HUES48 (cell line): Measurements from ENCODE around the gene CGB7.

Experiments
- H3K27ac ChIP-seq: one replicate; pipeline ENCODE4 v1.7.0; 2013; ENCODE audit warnings: low read depth, low read length, inconsistent platforms
- H3K27me3 ChIP-seq: 2 replicates; pipeline ENCODE4 v1.6.1; 2013; ENCODE audit warnings: mild to moderate bottlenecking, low read length; ENCODE audit not compliant: control insufficient read depth, insufficient read depth
- H3K36me3 ChIP-seq: 2 replicates; pipeline ENCODE4 v1.6.1; 2013; ENCODE audit warnings: low read length; ENCODE audit not compliant: control insufficient read depth, insufficient read depth
- H3K4me1 ChIP-seq: 2 replicates; pipeline ENCODE4 v1.6.1; 2013; ENCODE audit warnings: mild to moderate bottlenecking, low read length; ENCODE audit not compliant: control insufficient read depth, insufficient read depth
- H3K4me3 ChIP-seq: 2 replicates; pipeline ENCODE4 v1.5.1; 2013; ENCODE audit warnings: mild to moderate bottlenecking, low read depth, low read length
- H3K9ac ChIP-seq: 2 replicates; pipeline ENCODE4 v1.6.1; 2013; ENCODE audit warnings: mild to moderate bottlenecking, low read depth, low read length, moderate library complexity
- H3K9me3 ChIP-seq: 2 replicates; pipeline ENCODE4 v1.6.1; 2013; ENCODE audit warnings: low read length; ENCODE audit not compliant: control insufficient read depth, insufficient read depth

Gene CGB7

DNA sequence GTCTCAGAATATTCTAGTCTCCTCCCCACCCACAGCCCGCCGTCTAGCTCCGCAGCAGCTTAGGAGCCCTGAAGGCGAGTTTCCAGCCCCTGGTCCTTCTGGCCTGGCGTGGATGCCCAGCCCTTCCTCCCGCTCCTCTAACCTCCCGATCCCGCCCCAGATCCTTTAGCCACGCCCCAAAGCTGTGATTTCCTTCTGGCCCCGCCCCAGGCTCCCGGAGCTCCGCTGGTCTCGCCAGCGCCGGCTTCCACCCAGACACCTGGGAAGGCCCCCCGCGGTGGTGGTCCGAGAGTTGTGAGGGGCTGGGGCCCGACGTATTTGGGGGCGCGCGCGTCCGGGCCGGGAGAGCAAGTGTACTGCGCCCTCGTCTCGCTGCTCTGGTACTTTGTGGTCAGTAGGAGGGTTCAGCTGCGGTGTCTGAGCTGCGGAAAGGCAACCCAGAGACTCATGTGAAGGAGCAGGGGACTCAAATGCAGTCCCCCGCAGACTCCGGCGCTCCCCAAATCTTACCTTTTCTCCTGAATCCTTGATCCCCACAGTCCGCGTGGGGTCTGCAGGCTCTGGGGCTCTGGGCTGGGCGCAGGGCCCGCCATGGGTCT, at the start of gene CGB7:
Gene CGB7, minus strand, starts transcription at position 114 of the 599 bp plus-strand sequence. CDS start 2,374 bp downstream, outside the sequence.
- Histone ChIP-seq H3K4me1 (peaks cover 13% of the 10 kb centered on the region), H3K9ac (no peak within 1 kb of the TSS), H3K4me3 (peak within 1 kb of the TSS; percentile 58), H3K36me3 (no peaks in the 10 kb centered on the region), H3K27me3 (peaks cover 47% of the 10 kb centered on the region), H3K9me3 (no peaks in the 10 kb centered on the region), H3K27ac (no peak within 1 kb of the TSS)

DNA sequence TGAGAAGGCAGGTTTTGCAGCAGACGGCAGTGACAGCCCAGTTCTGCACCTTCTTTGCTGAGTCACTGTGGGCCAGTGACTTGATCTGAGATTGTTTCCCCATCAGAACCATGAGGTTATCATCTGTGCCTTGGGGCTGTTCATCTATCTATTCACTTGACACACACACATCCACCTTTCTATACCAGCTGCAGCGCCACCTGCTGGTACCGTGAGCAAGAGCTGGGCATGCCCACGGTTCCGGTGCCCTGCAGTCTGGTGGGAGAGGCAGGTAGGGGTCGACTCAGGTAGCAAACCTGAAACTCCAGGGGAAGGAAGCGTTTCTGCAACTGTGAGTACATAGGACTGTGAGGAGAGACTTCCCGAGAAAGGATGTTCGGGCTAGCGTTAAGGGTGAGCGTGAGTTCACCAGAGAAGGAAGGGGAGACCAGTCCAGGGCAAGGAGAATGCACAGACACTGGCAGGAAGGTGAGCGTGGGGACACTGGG, 49.1 kb upstream of the CGB7 start:
- Histone ChIP-seq H3K36me3 (peaks cover 76% of the 10 kb centered on the region), H3K9ac (no peak overlapping the region), H3K27ac (peak overlapping the region; percentile 57), H3K4me3 (no peak overlapping the region), H3K27me3 (no peaks in the 10 kb centered on the region), H3K9me3 (no peaks in the 10 kb centered on the region), H3K4me1 (no peaks in the 10 kb centered on the region)

DNA sequence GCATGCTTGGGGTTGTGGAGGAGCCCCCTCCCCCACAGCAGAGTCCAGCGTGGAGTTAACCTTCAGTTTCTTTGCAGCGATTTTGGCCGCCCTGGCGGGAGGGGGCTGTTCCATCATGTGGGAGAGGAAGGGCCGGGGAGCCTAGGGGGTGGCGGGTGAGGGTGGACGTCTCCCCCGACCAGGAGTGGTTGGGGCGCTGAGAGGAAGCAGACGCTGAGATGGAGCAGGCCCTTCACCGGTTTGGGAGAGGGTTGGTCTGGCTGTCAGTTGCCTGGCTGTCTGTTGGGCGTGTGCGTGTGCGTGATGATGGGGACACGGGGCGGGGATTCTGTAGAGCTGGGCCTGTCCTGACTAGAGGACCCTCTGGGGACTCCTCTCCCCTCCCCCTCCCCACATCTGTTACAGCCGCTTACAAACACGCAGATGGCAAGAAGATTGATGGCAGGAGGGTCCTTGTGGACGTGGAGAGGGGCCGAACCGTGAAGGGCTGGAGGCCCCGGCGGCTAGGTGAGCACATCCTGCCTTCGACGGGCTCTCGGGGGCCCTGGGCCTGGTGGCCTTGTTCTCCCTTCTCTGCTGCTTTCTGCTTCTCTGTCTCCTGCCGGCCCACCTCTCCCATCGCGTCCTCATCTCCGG, 46.8 kb upstream of the CGB7 start:
- Histone ChIP-seq H3K4me1 (no peaks in the 10 kb centered on the region), H3K9me3 (no peaks in the 10 kb centered on the region), H3K27me3 (no peaks in the 10 kb centered on the region), H3K36me3 (peaks cover 90% of the 10 kb centered on the region), H3K27ac (no peak overlapping the region), H3K9ac (no peak overlapping the region), H3K4me3 (no peak overlapping the region)

DNA sequence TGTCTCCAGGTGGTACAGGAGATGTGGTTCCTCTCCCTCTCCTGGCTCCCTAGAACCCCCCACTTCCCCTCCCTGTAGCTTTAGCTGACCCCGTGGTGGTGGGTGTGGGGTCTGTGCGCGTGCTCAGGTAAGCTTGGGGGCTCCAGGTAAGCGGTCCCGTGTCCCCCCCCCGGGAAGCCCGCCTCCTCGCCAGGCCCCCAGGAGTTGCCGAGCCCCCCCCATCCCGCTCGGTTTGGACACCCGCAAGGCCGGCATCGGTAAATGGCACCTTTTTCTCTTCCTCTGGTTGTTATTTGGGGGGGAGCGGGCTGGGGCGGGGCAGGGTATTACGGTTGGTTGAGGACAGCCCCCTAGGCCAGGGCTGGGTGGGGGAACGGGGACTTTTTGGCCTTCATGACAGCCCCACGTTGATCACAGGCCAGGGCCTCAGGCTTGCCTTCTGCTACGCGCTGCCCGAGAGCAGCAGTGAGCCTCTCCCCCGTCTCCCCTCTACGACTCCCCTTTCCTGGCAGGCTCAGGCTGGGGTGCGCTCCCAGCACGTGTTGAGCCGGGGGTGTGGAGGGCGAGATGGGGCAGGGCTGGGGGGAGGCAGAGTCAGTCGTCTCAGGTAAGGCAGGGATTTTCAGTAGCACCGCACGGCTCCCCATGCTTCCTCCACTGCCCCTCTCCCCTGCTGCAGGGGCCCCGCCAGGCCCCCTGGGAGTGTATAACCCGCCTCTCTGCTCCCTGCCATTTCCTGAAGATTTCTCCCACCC, 46.0 kb upstream of the CGB7 start:
- Histone ChIP-seq H3K4me1 (no peaks in the 10 kb centered on the region), H3K4me3 (no peak overlapping the region)

DNA sequence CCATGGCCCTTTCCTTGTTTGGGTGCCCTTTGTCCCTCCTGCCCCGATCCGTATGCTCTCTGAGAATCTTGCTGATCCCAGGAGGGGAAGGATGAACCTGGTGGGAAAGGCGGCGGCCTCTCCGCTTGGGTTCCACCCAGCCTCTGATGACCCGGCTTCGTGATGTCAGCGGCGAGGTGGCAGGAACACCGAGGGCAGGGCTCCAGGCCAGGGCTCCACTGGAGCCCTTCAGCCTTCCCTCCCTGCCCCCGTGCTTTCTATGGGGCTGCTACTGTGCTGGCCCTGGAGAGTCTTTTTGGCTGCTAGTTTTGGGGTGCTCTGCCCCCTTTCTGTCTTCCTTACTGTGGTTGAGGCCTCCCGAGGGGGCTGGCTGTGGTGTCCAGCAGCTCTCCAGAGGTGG, 44.8 kb upstream of the CGB7 start:
- no peaks in the 10 kb centered on the region for H3K4me1 ChIP-seq

More for the DNA sequence above, 46.0 kb upstream of the CGB7 start:
- H3K27me3 ChIP-seq: no peaks in the 10 kb centered on the region
- H3K9ac ChIP-seq: no peak overlapping the region
- no peaks in the 10 kb centered on the region for H3K9me3 ChIP-seq
- peaks cover 90% of the 10 kb centered on the region for H3K36me3 ChIP-seq
- no peak overlapping the region for H3K27ac ChIP-seq

DNA sequence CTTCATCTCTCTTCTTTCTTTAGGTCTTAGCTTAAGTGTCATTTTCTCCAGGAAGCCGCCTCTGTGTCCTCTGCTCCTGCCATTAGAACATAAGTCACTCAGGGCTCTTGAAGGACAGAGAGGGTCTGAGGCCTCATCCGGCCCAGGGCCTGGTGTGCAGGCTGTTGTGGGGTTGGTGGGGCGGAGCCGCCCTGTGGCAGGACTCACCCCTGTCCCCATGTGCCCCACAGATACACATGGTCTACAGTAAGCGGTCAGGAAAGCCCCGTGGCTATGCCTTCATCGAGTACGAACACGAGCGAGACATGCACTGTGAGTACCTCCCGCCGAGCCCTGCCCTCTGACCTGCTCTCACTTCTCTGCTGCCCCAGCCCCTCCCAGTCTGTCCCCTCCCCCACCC, 43.6 kb upstream of the CGB7 start:
- no peak overlapping the region for H3K27ac ChIP-seq
- H3K36me3 ChIP-seq: peaks cover 88% of the 10 kb centered on the region
- no peaks in the 10 kb centered on the region for H3K9me3 ChIP-seq
- H3K4me1 ChIP-seq: no peaks in the 10 kb centered on the region
- no peaks in the 10 kb centered on the region for H3K27me3 ChIP-seq
- H3K4me3 ChIP-seq: no peak overlapping the region
- H3K9ac ChIP-seq: no peak overlapping the region

More for the DNA sequence above, 44.8 kb upstream of the CGB7 start:
- H3K9me3 ChIP-seq: no peaks in the 10 kb centered on the region
- H3K4me3 ChIP-seq: no peak overlapping the region
- H3K36me3 ChIP-seq: peaks cover 90% of the 10 kb centered on the region
- H3K9ac ChIP-seq: no peak overlapping the region
- no peak overlapping the region for H3K27ac ChIP-seq
- no peaks in the 10 kb centered on the region for H3K27me3 ChIP-seq

DNA sequence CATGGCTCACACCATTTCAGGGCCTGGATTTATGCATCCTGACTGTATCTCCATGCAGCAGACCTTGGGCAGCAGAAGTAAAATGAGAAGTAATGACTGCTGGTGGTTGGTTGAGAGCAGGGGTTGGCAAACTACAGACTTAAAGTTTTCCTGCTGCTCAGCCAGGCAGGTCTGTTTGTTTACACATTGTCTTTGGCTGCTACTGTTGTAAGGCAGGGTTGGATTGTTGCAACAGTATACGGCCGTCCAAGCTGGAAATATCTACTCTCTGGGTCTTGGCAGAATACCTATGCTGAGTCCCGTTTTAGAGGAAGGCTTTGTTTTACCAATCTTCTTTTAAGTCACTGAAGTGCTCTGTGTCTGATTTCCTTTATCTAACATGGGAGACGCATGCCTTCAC, 41.2 kb upstream of the CGB7 start:
- no peak overlapping the region for H3K9ac ChIP-seq
- no peak overlapping the region for H3K4me3 ChIP-seq
- no peaks in the 10 kb centered on the region for H3K9me3 ChIP-seq
- H3K4me1 ChIP-seq: no peaks in the 10 kb centered on the region
- H3K27me3 ChIP-seq: no peaks in the 10 kb centered on the region
- peaks cover 88% of the 10 kb centered on the region for H3K36me3 ChIP-seq
- H3K27ac ChIP-seq: no peak overlapping the region

DNA sequence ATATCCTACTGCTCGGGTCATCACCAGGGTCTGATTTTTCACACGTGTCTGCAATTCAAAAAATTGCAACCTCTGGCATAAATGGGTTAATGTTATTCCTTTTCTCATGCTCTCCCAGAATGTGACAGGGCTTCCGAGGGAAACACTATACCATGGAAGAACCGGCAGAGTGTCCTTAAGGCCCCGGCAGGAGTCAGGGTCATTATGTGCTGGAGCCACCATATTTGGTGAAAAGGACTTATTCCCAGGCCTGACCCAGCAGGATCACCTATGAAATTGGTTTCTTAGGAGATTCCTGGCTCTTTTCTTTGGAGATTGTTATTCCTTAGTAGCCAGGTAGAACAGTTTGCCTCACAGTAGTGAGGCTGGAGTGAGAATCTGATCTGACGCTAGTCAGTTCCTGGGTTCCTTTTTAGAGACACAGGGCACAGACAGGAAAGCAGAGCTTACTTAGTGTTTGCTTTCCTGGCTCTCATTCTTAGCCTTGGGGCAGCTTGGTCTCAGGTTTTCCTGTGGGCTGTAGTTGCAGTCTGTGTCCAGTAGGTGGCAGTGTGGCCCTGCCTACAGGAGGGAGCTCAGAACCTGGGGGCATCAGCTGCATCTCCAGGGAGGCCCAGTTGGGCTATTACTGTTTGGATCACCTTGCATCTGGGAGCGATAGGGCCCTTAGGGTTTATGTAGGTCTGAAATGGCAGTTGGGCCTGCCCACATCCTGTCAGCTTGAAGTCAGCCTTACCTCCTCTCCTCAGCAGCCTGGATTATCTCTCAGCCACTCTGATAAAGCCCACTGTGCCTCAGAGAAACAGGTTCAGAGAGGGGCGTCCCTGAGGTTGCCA, 40.1 kb upstream of the CGB7 start:
- H3K9me3 ChIP-seq: no peaks in the 10 kb centered on the region
- no peak overlapping the region for H3K9ac ChIP-seq
- no peak overlapping the region for H3K4me3 ChIP-seq
- H3K27me3 ChIP-seq: no peaks in the 10 kb centered on the region
- no peaks in the 10 kb centered on the region for H3K4me1 ChIP-seq
- peaks cover 90% of the 10 kb centered on the region for H3K36me3 ChIP-seq
- peak overlapping the region; percentile 81 for H3K27ac ChIP-seq

DNA sequence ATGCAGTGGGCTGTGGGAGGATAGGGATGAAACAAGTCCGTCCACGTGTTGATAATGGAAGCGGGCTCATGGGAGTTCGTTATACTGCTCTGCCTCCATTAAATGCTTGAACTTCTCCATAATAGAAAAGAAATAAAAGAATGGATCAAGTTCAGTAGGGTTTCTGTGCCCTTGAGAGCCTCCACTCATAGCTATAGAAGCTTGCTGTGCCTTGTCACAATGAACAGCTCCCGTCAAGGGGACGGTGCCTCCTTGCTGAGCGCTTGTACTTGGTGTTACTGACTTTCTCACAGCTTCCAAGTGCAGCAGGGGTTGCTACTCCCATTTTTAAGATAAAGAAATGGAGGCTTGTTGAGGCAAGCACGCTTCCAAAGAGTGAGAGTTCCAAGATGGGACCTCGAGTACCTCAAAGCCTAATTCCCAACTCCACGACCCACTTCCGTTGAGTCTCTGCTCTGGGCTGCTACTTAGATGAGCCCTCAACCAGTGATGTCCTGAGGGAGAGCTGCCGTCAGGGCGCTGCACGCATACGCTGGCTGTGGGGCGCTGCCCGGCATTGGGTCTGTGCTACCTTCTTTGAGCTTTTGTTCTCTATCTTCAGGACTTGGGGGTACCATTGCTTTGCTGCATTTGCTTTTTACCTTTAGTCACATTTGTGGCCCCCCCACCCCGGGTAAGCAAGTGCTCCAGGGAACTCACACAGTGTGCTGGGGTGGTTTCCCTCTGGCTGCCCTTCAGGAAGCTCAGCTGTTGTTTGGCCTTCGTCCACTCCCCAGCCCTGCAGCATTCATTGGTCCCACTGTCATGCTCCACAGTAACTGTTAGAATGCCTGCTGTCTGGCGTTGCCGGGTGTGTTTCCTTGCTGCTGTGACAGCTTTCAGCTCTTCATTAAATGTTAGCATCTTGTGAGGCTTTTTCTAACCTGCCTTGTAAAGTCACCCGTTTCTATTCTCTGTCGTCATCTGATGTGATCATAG, 37.2 kb upstream of the CGB7 start:
- Histone ChIP-seq H3K9ac (no peak overlapping the region), H3K36me3 (peaks cover 96% of the 10 kb centered on the region), H3K9me3 (no peaks in the 10 kb centered on the region), H3K4me1 (no peaks in the 10 kb centered on the region), H3K4me3 (no peak overlapping the region), H3K27ac (no peak overlapping the region), H3K27me3 (no peaks in the 10 kb centered on the region)

DNA sequence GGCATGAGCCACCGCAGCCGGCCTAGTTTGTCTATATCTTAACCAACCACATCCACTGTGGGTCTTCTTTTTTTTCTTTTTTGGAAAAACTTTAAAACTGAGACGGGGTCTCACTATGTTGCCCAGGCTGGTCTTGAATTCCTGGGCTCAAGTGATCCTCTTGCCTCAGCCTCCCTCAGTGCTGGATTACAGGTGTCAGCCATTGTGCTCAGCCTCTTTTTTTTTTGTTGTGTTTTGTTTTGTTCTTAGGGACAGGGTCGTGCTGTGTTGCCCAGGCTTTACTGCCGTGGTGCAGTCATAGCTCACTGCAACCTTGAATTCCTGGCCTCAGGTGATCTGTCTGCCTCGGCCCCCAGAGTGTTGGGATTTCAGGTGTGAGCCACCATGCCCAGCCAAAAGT, 35.1 kb upstream of the CGB7 start:
- H3K36me3 ChIP-seq: peaks cover 89% of the 10 kb centered on the region
- H3K9me3 ChIP-seq: no peaks in the 10 kb centered on the region
- no peak overlapping the region for H3K27ac ChIP-seq

More for the DNA sequence above, 35.1 kb upstream of the CGB7 start:
- Histone ChIP-seq H3K27me3 (no peaks in the 10 kb centered on the region), H3K9ac (no peak overlapping the region), H3K4me1 (no peaks in the 10 kb centered on the region), H3K4me3 (no peak overlapping the region)
